Left lobe of liver (tissue), 2 donors: Measurements from ENCODE around the gene MCF2L2. TPM values are rescaled to one million over a fixed set of nuclear protein-coding genes. Genes with fewer than 3 reads are reported as not detected.

Source experiments
- ATAC-seq: fragments of 200-7000 bp; cut with Tn5 transposase; one replicate; pipeline ENCODE4 v1.9.1; 2020; ENCODE audit warnings: mild to moderate bottlenecking, moderate library complexity
- DNase-seq: peaks from one replicate; pipeline ENCODE4 v3.0.0-alpha.2; 2020; ENCODE audit warnings: low spot score
- total RNA-seq: library from RNA; stranded (reverse); gene quantifications from one replicate; pipeline ENCODE4 v1.2.1, GENCODE V29; 2021
- donor health status: DM: no; HTN: no; CAD: no; lungs with moderate emphysema.
- donor health status: DM: no; HTN: yes; CAD: no.

MCF2L2 gene
- total RNA-seq, 1 donor from 2014 or later, result 0.13 TPM

GRCh38 chr3:183401678-183402077 lies 26.7 kb downstream of the MCF2L2 start:
- no peak for ATAC-seq
- no peak for DNase-seq

GRCh38 chr3:183400352-183400751 lies 28.1 kb downstream of the MCF2L2 start:
- ATAC-seq, result no peak
- no peak for DNase-seq

GRCh38 chr3:183396662-183397391 lies 31.6 kb downstream of the MCF2L2 start:
- DNase-seq (no peak), ATAC-seq (no peak)

GRCh38 chr3:183394150-183394549 lies 34.3 kb downstream of the MCF2L2 start:
- ATAC-seq, result no peak
- DNase-seq, result no peak

GRCh38 chr3:183393625-183394024 lies 34.8 kb downstream of the MCF2L2 start:
- DNase-seq, result no peak
- no peak for ATAC-seq

GRCh38 chr3:183392186-183393034 lies 36.0 kb downstream of the MCF2L2 start:
- DNase-seq (no peak), ATAC-seq (no peak)

GRCh38 chr3:183391460-183391859 lies 37.0 kb downstream of the MCF2L2 start:
- DNase-seq, result no peak
- ATAC-seq, result no peak

DNA sequence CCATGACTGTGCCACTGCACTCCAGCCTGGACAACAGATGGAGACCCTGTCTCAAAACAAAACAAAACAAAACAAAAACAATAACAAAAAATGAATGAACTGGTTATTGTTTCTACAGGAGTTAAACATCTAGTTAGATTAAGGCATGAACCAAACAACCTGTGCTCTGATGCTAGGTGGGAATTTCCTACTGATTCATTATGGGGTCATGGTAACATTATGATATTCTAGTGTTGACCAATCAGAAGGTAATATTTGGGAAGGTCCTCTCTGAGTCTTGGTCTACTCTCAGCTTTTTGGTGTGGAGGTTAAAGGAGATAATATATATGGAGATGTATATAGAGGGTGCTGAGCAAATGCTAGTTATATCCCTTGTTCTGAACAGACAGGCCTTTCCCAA lies 37.6 kb downstream of the MCF2L2 start:
- DNase-seq (no peak), ATAC-seq (no peak)

DNA sequence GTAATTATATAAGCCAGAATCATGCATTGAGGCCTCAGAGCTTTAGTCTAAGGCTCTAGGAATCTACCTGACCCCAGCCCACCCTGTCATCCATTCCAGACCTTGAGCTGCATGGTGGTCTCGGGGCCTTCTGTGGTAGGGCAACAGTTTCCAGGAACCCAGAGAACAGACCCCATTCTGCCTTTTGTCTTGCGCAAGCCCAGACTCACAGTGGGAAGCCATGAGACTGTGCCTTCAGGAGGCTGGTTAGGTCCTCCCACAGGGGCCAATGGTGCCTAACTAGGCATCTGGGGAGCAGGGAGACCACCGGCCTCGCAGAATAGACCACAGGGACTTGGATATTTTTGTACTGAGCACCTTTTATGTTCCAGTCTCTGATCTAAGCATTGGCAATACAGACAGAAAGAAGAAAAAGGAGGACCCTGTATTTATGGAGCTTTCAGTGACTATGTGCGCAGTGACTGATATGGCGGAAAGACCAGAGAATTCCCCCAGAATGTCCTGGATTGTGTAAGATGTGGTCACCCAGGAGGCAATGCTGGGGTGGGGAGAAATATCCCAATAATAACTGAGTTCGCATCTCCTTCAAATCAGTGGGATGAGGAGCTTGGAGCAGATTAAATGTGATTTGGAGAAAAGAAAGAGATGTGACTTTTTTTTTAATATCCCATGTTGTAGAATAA lies 40.1 kb downstream of the MCF2L2 start:
- no peak for ATAC-seq
- DNase-seq, result no peak

DNA sequence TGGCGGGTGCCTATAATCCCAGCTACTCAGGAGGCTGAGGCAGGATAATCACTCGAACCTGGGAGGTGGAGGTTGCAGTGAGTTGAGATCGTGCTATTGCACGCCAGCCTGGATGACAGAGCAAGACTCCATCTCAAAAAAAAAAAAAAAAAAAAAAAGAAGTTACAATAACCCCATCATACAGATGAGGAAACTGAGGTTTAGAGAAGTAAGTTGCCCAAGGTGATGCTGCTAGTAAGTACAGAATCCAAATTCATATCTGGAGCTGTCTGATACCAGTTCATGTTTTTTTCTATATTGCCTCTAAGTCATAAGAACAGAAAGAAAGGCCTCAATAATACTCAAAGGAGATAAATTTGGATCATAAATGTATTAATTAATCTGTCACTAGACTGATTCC lies 40.6 kb downstream of the MCF2L2 start:
- no peak for DNase-seq

DNA sequence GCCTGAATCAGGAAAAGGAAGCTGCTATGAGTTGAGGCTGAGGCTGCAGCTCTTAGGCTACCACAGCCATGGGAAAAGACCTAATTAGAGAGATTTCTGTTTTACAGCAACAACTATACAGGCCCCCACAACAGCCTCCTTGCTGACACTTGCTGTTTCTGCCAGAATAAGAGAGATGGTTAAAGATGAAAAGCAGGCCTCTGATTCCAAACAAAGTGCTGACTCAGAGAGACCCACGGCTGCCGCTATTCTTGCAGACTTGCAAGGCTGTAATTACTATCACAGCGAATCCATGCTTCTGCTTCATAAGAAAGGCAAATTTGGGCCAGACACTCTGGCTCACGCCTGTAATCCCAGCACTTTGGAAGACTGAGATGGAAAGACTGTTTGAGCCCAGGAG lies 41.8 kb downstream of the MCF2L2 start:
- no peak for ATAC-seq
- DNase-seq, result no peak

More for the DNA sequence above, 40.6 kb downstream of the MCF2L2 start:
- ATAC-seq, result no peak

GRCh38 chr3:183385698-183386613 lies 42.5 kb downstream of the MCF2L2 start:
- ATAC-seq, result peak; percentile 95
- peak; percentile 49 for DNase-seq

GRCh38 chr3:183381673-183382072 lies 46.7 kb downstream of the MCF2L2 start:
- ATAC-seq, result no peak
- no peak for DNase-seq

DNA sequence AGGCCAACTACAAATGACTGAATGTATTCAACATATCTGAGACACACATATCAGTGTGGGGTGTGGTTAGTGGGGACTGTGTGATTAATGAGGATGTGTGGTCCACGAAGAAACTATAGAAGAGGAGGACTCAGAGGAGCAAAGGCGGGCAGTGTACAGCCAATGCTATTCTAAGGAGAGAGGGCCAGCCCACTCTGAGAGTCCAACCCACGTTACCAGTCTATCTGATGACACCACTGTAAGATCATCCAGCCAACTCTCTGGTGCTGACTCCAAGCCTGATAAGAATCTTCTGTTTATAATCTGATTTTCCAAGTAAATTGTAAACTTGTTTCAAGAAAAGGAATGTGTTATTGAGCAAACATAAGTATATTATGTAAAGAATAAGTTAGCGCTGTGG lies 47.2 kb downstream of the MCF2L2 start:
- DNase-seq, result no peak
- ATAC-seq, result no peak

DNA sequence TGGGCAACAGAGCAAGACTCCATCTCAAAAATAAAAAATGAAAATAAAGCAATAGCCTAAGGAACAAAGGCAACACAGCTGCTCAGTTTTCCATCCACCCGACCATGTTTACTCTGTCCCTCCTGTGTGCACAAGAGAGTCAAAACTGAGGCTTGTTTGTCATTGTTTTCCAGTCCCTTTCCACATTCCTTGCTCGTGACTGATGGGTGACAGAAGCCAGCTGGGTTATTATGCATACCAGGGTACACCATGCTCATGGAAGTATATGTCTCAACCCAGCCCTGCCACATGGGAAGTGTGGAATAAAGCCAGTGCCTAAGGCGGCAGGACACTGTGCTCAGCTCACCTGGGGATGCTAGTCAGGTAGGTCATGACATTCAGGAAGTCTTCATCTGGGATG lies 49.5 kb downstream of the MCF2L2 start:
- ATAC-seq, result no peak

GRCh38 chr3:183378545-183378944 lies 49.9 kb downstream of the MCF2L2 start:
- DNase-seq (no peak), ATAC-seq (no peak)

More for the DNA sequence above, 49.5 kb downstream of the MCF2L2 start:
- no peak for DNase-seq

DNA sequence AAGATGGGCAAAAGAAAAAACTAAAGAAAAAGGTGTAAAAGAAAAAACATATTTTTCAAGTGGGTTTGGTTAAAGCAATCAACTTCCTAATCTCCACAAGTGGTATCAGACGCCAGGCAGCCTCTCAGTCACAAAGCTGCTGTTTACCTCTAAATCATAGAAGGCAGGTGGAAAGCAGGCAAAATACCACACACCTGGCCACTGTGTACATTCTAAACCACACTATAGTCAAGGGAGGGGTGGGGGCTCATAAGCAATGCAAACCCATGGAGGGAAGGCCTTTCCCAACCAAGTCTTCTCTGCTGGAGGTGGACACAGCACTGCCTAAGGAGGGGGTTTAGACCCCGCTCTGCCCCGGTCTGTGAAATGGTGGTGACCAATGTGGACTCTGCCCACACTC lies 50.4 kb downstream of the MCF2L2 start:
- ATAC-seq (no peak), DNase-seq (no peak)

- ATAC-seq (no peak), DNase-seq (no peak)
These were observed 51.0 kb downstream of the MCF2L2 start for GRCh38 chr3:183377307-183377959.

GRCh38 chr3:183375787-183376186 lies 52.6 kb downstream of the MCF2L2 start:
- ATAC-seq (no peak), DNase-seq (no peak)

DNA sequence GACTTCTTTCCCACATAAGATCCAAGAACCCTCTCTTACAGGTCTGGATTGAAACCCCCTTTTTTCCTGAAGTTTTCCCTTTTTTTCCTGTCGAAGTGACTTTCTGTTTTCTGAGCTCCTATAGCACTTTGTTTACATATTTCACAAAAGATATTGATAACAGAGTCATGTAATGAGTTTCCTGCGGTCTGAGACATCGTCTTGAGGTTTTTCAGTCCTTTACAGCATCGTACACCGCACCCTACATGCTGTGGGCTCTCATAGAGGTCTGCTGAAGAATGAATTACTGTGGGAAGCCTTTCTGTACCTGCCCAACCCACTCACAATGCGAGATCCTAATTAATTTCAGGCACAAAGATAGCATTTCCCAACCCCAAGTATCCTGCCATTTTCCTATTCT lies 53.1 kb downstream of the MCF2L2 start:
- ATAC-seq (no peak), DNase-seq (no peak)
